HepG2 (cell line): ENCODE measurements around the gene LEF1. TPM values are rescaled to one million over a fixed set of nuclear protein-coding genes. Genes with fewer than 3 reads are reported as not detected.

Experiments used
- ATAC-seq: fragments of 200-7000 bp; cut with Tn5 transposase; 3 replicates; pipeline ENCODE4 v1.9.1; 2020; ENCODE audit warnings: mild to moderate bottlenecking, moderate library complexity
- BruUV-seq: library from RNA; stranded (reverse); fragments of 400-500 nt; replicated peaks from 2 replicates; lab custom pipeline; 2021; lab: Mats Ljungman, UMichigan
- CTCF ChIA-PET: fragments of 300-600 bp; formaldehyde crosslinking; extraction: SDS; loops from one replicate; lab custom pipeline; 2021; ENCODE audit warnings: low total read pairs, inconsistent platforms, low intra/inter-chr PET ratio; lab: Yijun Ruan, JAX
- POLR2A ChIA-PET: fragments of 350-600 bp; sonication (Branson Sonifier 250); formaldehyde crosslinking; loops from one replicate; lab custom pipeline; 2020; ENCODE audit warnings: antibody characterized with exemption, inconsistent platforms; lab: Yijun Ruan, JAX
- DNase-seq: peaks from one replicate; pipeline ENCODE4 v3.0.0-alpha.2; 2015; ENCODE audit warnings: low spot score
- FAIRE-seq: peaks from 3 replicates; lab custom pipeline; 2011; peaks lifted over from hg19 to GRCh38; lab: Jason Lieb, UNC
- H2AFZ ChIP-seq: one replicate; pipeline ENCODE4 v1.6.1; 2011; ENCODE audit warnings: low read length, inconsistent platforms
- H3K27ac ChIP-seq: fragments of 300-600 bp; 3 replicates; pipeline ENCODE4 v1.8.0; 2011; ENCODE audit warnings: mixed run types, mild to moderate bottlenecking, mixed read lengths, low read length, inconsistent platforms; ENCODE audit not compliant: insufficient read depth; ENCODE audit errors: extremely low read length
- H3K27me3 ChIP-seq, 2 experiments: fragments of 200-600 bp in 1 of 2; 2 replicates in 1 of 2; 3 replicates in 1 of 2; pipeline versions ENCODE4 v1.6.0 to v1.8.0; 2011; ENCODE audit warnings: low read length in 2 of 2, mild to moderate bottlenecking in 2 of 2, moderate library complexity in 2 of 2, inconsistent platforms in 1 of 2; ENCODE audit not compliant: insufficient read depth in 2 of 2, control insufficient read depth in 1 of 2
- H3K36me3 ChIP-seq, 2 experiments: fragments of 200-600 bp in 1 of 2; replicated peaks in 1 of 2; 2 replicates in 1 of 2; 3 replicates in 1 of 2; pipeline versions ENCODE4 v1.5.1 to v1.8.0; 2011; ENCODE audit warnings: low read length in 2 of 2, inconsistent platforms in 1 of 2; ENCODE audit not compliant: insufficient read depth in 2 of 2, control insufficient read depth in 1 of 2
- H3K4me1 ChIP-seq: 2 replicates; pipeline ENCODE4 v1.5.1; 2012; ENCODE audit warnings: low read length, inconsistent platforms; ENCODE audit not compliant: insufficient read depth
- H3K4me2 ChIP-seq: 2 replicates; pipeline ENCODE4 v1.6.0; 2011; ENCODE audit warnings: low read depth, low read length, inconsistent platforms
- H3K4me3 ChIP-seq, 3 experiments: fragments of 200-600 bp in 1 of 3; sonication (generic), shearing (Covaris generic) in 1 of 3; replicated peaks in 1 of 3; 2 replicates each; pipeline ENCODE4 v1.5.1; 2011 to 2016; ENCODE audit warnings: low read length in 3 of 3, inconsistent platforms in 2 of 3, low read depth in 2 of 3, mild to moderate bottlenecking in 2 of 3, control low read depth in 1 of 3, mixed read lengths in 1 of 3; ENCODE audit not compliant: insufficient read depth in 1 of 3
- H3K79me2 ChIP-seq: one replicate; pipeline ENCODE4 v1.6.1; 2011; ENCODE audit warnings: low read length, inconsistent platforms; ENCODE audit not compliant: insufficient read depth
- H3K9ac ChIP-seq: 2 replicates; pipeline ENCODE4 v1.6.0; 2011; ENCODE audit warnings: mild to moderate bottlenecking, low read depth, low read length, inconsistent platforms; ENCODE audit not compliant: insufficient read depth
- H3K9me3 ChIP-seq: 2 replicates; pipeline ENCODE4 v1.5.1; 2012; ENCODE audit warnings: mild to moderate bottlenecking, low read length
- H4K20me1 ChIP-seq: 2 replicates; pipeline ENCODE4 v1.6.0; 2011; ENCODE audit warnings: inconsistent platforms, mild to moderate bottlenecking, low read length, moderate library complexity; ENCODE audit not compliant: insufficient read depth
- FOSL1 ChIP-seq: sonication (generic); formaldehyde crosslinking; IDR thresholded peaks from 2 replicates; pipeline ENCODE4 v1.9.0; 2021; ENCODE audit warnings: missing genetic modification reagents, borderline replicate concordance
- FOSL2 ChIP-seq: sonication (generic); formaldehyde crosslinking; IDR thresholded peaks from 2 replicates; pipeline ENCODE4 v1.4.0; 2020; ENCODE audit warnings: missing genetic modification reagents
- NFYC ChIP-seq: IDR thresholded peaks from 2 replicates; pipeline ENCODE4 v1.6.1; 2016; ENCODE audit warnings: missing genetic modification reagents, missing compliant biosample characterization
- STAG1 ChIP-seq: sonication (generic); formaldehyde crosslinking; IDR thresholded peaks from 2 replicates; pipeline ENCODE4 v1.4.0; 2020; ENCODE audit warnings: missing genetic modification reagents
- ZNF124 ChIP-seq: sonication (generic); formaldehyde crosslinking; IDR thresholded peaks from 2 replicates; pipeline ENCODE4 v1.4.0; 2020; ENCODE audit warnings: missing genetic modification reagents
- WGBS: methylation state at CpG from one replicate; pipeline ENCODE4 v1.1.6; 2017; ENCODE audit warnings: low lambda C conversion rate; 5-methylcytosine and 5-hydroxymethylcytosine counted together
- in situ Hi-C: cut with HindIII; loops from 2 replicates; pipeline ENCODE4 v1.10.0; 2017; ENCODE audit warnings: low pct_unique_long_range_greater_than_20kb; ENCODE audit not compliant: extremely low pct_ligation_motif_present
- intact Hi-C: fragments of 100-400 bp; cut with micrococcal nuclease; formaldehyde crosslinking; loops from one replicate; pipeline ENCODE4 v1.10.0; 2022; ENCODE audit not compliant: unreplicated experiment
- polyA plus RNA-seq, 8 experiments: library from polyadenylated mRNA; depleted of rRNA in 3 of 8; stranded (reverse) in 7 of 8; unstranded in 1 of 8; fragments of >200 nt; fragmentation: Illumina TruSeq in 4 of 8; extraction: Trizol in 4 of 8; gene quantifications; 2 replicates each; pipeline versions ENCODE4 v1.2.1 to v1.2.3, GENCODE V29; 2011 to 2016; ENCODE audit warnings: low read depth in 4 of 8, missing spikeins in 1 of 8, mixed read lengths in 1 of 8; ENCODE audit not compliant: insufficient read depth in 1 of 8
- total RNA-seq, 5 experiments: library from RNA; depleted of rRNA; stranded (reverse); fragments of >200 nt; fragmentation: Illumina TruSeq; extraction: Trizol; gene quantifications; 2 replicates each; pipeline ENCODE4 v1.2.3, GENCODE V29; 2016; ENCODE audit warnings: low read depth in 1 of 5
- TF ChIP-seq, protein P1 (sequence below): sonication (generic); formaldehyde crosslinking; IDR thresholded peaks from 2 replicates; pipeline ENCODE4 v1.5.0; 2020; ENCODE audit warnings: mild to moderate bottlenecking, missing genetic modification reagents, moderate library complexity
- TF ChIP-seq, protein P2 (sequence below): sonication (generic); formaldehyde crosslinking; IDR thresholded peaks from 2 replicates; pipeline ENCODE4 v1.5.0; 2020; ENCODE audit warnings: missing genetic modification reagents, mild to moderate bottlenecking, borderline replicate concordance
- TF ChIP-seq, protein P3 (sequence below): sonication (generic); formaldehyde crosslinking; IDR thresholded peaks from 2 replicates; pipeline ENCODE4 v1.4.0; 2020; ENCODE audit warnings: missing genetic modification reagents

Gene LEF1
- total and polyA plus RNA-seq, 2 of the 13 experiments (the other 11 are each of a cell fraction or from before 2014, with no cell fraction given): 0.22 to 0.29 TPM

DNA sequence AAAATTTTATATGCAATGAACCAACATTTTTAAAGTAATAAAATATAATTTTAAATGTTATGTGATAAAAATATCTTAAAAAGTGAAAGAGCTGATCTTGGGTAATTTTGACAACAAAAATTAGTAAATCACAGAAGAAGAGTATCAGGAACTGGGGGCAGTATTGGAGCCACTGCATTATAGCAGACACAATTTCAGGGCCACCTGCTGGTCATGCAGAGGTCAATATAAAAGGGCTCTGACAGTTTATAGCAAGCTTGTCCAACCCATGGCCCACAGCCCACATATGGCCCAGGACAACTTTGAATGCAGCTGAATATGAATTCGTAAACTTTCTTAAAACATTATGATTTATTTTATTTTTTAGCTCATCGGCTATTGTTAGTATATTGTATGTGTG is 13.0 kb upstream of the LEF1 start:
- Histone ChIP-seq H3K27ac (no peak overlapping the region), H4K20me1 (no peaks in the 10 kb centered on the region), H3K4me3 (no peak overlapping the region), H3K4me1 (no peaks in the 10 kb centered on the region), H3K4me2 (no peak overlapping the region), H3K36me3 (no peaks in the 10 kb centered on the region), H2AFZ (no peak overlapping the region), H3K79me2 (no peaks in the 10 kb centered on the region), H3K9ac (no peak overlapping the region), H3K27me3 (no peaks in the 10 kb centered on the region), H3K9me3 (no peaks in the 10 kb centered on the region)
- in situ Hi-C loops (no loop called here), intact Hi-C loops (loop anchor here (1.0 to 5.0 kb wide), 2 partner anchors 151 to 164 kb away; no protein-coding TSS in a partner anchor)
- 0% methylated on average over 2 of the region's 2 CpGs for WGBS
- FAIRE-seq: no peak
- ChIA-PET CTCF (interaction anchor here (1.0 kb wide), 1 partner anchor 151 kb away, joined by 5 read pairs; no protein-coding TSS in a partner anchor), POLR2A (no interaction called here)
- no TSS peak for BruUV-seq
- DNase-seq: peak; percentile 16
- TF ChIP-seq STAG1: peak; percentile 23; the same call in 1 of the 2 replicates
- TF ChIP-seq ZNF124 (CRISPR knock-in tag): no peak
- no peak for TF ChIP-seq FOSL1 (CRISPR knock-in tag)
- TF ChIP-seq, protein P1, sequence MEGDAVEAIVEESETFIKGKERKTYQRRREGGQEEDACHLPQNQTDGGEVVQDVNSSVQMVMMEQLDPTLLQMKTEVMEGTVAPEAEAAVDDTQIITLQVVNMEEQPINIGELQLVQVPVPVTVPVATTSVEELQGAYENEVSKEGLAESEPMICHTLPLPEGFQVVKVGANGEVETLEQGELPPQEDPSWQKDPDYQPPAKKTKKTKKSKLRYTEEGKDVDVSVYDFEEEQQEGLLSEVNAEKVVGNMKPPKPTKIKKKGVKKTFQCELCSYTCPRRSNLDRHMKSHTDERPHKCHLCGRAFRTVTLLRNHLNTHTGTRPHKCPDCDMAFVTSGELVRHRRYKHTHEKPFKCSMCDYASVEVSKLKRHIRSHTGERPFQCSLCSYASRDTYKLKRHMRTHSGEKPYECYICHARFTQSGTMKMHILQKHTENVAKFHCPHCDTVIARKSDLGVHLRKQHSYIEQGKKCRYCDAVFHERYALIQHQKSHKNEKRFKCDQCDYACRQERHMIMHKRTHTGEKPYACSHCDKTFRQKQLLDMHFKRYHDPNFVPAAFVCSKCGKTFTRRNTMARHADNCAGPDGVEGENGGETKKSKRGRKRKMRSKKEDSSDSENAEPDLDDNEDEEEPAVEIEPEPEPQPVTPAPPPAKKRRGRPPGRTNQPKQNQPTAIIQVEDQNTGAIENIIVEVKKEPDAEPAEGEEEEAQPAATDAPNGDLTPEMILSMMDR (CRISPR knock-in tag): peak; percentile 32; the same call in 1 of the 2 replicates
- TF ChIP-seq, protein P2, sequence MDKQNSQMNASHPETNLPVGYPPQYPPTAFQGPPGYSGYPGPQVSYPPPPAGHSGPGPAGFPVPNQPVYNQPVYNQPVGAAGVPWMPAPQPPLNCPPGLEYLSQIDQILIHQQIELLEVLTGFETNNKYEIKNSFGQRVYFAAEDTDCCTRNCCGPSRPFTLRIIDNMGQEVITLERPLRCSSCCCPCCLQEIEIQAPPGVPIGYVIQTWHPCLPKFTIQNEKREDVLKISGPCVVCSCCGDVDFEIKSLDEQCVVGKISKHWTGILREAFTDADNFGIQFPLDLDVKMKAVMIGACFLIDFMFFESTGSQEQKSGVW (CRISPR knock-in tag): no peak
- ATAC-seq: peak; percentile 91

DNA sequence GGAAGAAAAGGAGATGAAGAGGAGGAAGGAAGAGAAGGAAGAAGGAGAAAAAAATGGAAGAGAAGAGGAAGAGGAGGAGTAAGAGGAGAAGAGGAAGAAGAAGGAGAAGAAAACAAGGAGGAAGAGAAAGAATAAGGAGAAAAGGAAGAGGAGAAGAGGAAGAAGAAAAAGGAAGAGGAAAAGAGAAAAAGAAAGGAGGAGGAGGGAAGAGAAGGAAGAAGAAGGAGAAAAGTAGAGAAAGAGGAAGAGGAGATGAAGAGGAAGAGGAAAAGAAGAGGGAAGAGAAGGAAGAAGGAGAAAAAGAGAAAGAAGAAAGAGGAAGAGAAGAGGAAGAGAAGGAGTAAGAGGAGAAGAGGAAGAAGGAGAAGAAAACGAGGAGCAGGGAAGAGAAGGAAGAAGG is 11.8 kb upstream of the LEF1 start:
- no peaks in the 10 kb centered on the region for H3K36me3 ChIP-seq
- 2% methylated on average over 1 of the region's 1 CpG for WGBS
- TF ChIP-seq NFYC (CRISPR knock-in tag): no peak
- TF ChIP-seq, protein P3, sequence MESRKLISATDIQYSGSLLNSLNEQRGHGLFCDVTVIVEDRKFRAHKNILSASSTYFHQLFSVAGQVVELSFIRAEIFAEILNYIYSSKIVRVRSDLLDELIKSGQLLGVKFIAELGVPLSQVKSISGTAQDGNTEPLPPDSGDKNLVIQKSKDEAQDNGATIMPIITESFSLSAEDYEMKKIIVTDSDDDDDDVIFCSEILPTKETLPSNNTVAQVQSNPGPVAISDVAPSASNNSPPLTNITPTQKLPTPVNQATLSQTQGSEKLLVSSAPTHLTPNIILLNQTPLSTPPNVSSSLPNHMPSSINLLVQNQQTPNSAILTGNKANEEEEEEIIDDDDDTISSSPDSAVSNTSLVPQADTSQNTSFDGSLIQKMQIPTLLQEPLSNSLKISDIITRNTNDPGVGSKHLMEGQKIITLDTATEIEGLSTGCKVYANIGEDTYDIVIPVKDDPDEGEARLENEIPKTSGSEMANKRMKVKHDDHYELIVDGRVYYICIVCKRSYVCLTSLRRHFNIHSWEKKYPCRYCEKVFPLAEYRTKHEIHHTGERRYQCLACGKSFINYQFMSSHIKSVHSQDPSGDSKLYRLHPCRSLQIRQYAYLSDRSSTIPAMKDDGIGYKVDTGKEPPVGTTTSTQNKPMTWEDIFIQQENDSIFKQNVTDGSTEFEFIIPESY (CRISPR knock-in tag): no peak
- no peak for TF ChIP-seq FOSL2 (CRISPR knock-in tag)
- H3K9me3 ChIP-seq: no peaks in the 10 kb centered on the region
- no peak for DNase-seq
- H3K4me3 ChIP-seq: no peak overlapping the region
- ATAC-seq: no peak
- H3K79me2 ChIP-seq: no peaks in the 10 kb centered on the region
- H3K27ac ChIP-seq: no peak overlapping the region
- no peak overlapping the region for H3K9ac ChIP-seq
- H4K20me1 ChIP-seq: no peaks in the 10 kb centered on the region
- H2AFZ ChIP-seq: no peak overlapping the region
- ChIA-PET POLR2A (no interaction called here), CTCF (no interaction called here)
- no peaks in the 10 kb centered on the region for H3K27me3 ChIP-seq
- FAIRE-seq: no peak
- no peak overlapping the region for H3K4me2 ChIP-seq
- H3K4me1 ChIP-seq: no peaks in the 10 kb centered on the region
- BruUV-seq: no TSS peak
- intact Hi-C loops (loop anchor here (5.0 kb wide), 1 partner anchor 163 kb away; no protein-coding TSS in a partner anchor), in situ Hi-C loops (no loop called here)
